Smooth muscle cell of the coronary artery (primary cell): ENCODE data around the gene SLC25A27. TPM values are rescaled to one million over a fixed set of nuclear protein-coding genes. Genes with fewer than 3 reads are reported as not detected.

ENCODE experiments used
- total RNA-seq: library from RNA; depleted of rRNA; stranded (reverse); fragments of >200 nt; gene quantifications from 2 replicates; pipeline ENCODE4 v1.2.3, GENCODE V29; 2014; ENCODE audit warnings: low replicate concordance

The SLC25A27 gene
- total RNA-seq: 0.75 and 17.0 TPM in 2 replicates

GRCh38 chr6:46652603-46653438 lies at the start of gene SLC25A27, which contains the start of gene CYP39A1:
Gene SLC25A27, plus strand, starts transcription at chr6:46652975. Its CDS starts 218 bp downstream, at chr6:46653193.
Gene CYP39A1, minus strand, starts transcription at chr6:46652818. Its CDS starts 236 bp downstream, at chr6:46652582.

GRCh38 chr6:46687619-46688097 lies 34.9 kb downstream of the SLC25A27 start, which contains the start of gene TDRD6:
Gene TDRD6, plus strand, starts transcription at chr6:46687885. Its CDS starts 244 bp downstream, at chr6:46688129.

Other genes with a start within 250 kb of the SLC25A27 start
- 1.2 and 7.3 TPM in 2 replicates for gene RCAN2, start 161.5 kb upstream of the SLC25A27 start, total RNA-seq
- under 0.01 and 2.1 TPM in 2 replicates for gene CYP39A1, start 157 bp upstream of the SLC25A27 start, total RNA-seq
- 0.08 and 0.23 TPM in 2 replicates for gene TDRD6, start 34.9 kb downstream of the SLC25A27 start, total RNA-seq
- not detected in 2 replicates for gene PLA2G7, start 82.4 kb downstream of the SLC25A27 start, total RNA-seq
- gene ANKRD66, start 94.0 kb downstream of the SLC25A27 start, total RNA-seq: not detected in 2 replicates
- gene MEP1A, start 140.4 kb downstream of the SLC25A27 start, total RNA-seq: not detected in 2 replicates